Trophoblast cell (in vitro differentiated cells and primary cell): ENCODE data around the gene DEAF1.

Experiments
- DNase-seq, 2 donors: peaks; one replicate each; pipeline ENCODE4 v3.0.0-alpha.2; 2016
- H2AFZ ChIP-seq: 2 replicates; pipeline ENCODE4 v1.6.1; 2013; ENCODE audit warnings: low read length, moderate library complexity, mild to moderate bottlenecking; ENCODE audit not compliant: insufficient read depth, poor library complexity
- H2AK5ac ChIP-seq: 2 replicates; pipeline ENCODE4 v1.6.1; 2013; ENCODE audit warnings: mild to moderate bottlenecking, low read length
- H2BK120ac ChIP-seq: 2 replicates; pipeline ENCODE4 v1.6.1; 2013; ENCODE audit warnings: low read length, mild to moderate bottlenecking, moderate library complexity; ENCODE audit not compliant: insufficient read depth, poor library complexity
- H2BK12ac ChIP-seq: 2 replicates; pipeline ENCODE4 v1.6.1; 2013; ENCODE audit warnings: mild to moderate bottlenecking, low read length, moderate library complexity
- H2BK5ac ChIP-seq: 2 replicates; pipeline ENCODE4 v1.6.1; 2013; ENCODE audit warnings: low read length, low read depth, moderate library complexity, mild to moderate bottlenecking; ENCODE audit not compliant: poor library complexity
- H3K14ac ChIP-seq: 2 replicates; pipeline ENCODE4 v1.6.1; 2013; ENCODE audit warnings: mild to moderate bottlenecking, low read length
- H3K18ac ChIP-seq: 2 replicates; pipeline ENCODE4 v1.6.1; 2013; ENCODE audit warnings: mild to moderate bottlenecking, low read length
- H3K23ac ChIP-seq: 2 replicates; pipeline ENCODE4 v1.6.1; 2013; ENCODE audit warnings: low read length
- H3K27ac ChIP-seq: 2 replicates; pipeline ENCODE4 v1.5.1; 2013; ENCODE audit warnings: low read depth, mild to moderate bottlenecking, inconsistent platforms, low read length, moderate library complexity
- H3K27me3 ChIP-seq: 2 replicates; pipeline ENCODE4 v1.6.1; 2013; ENCODE audit warnings: inconsistent platforms, mild to moderate bottlenecking, low read length, moderate library complexity; ENCODE audit not compliant: insufficient read depth
- H3K36me3 ChIP-seq, 2 experiments: 1 replicate in 1 of 2; 2 replicates in 1 of 2; pipeline ENCODE4 v1.6.1; 2013; ENCODE audit warnings: low read length in 2 of 2, mild to moderate bottlenecking in 2 of 2, moderate library complexity in 1 of 2; ENCODE audit not compliant: insufficient read depth in 2 of 2, control insufficient read depth in 1 of 2
- H3K4ac ChIP-seq: 2 replicates; pipeline ENCODE4 v1.6.1; 2013; ENCODE audit warnings: low read depth, mild to moderate bottlenecking, low read length, moderate library complexity
- H3K4me1 ChIP-seq, 2 experiments: 1 replicate in 1 of 2; 2 replicates in 1 of 2; pipeline ENCODE4 v1.6.1; 2013; ENCODE audit warnings: low read length in 2 of 2, mild to moderate bottlenecking in 2 of 2, moderate library complexity in 1 of 2; ENCODE audit not compliant: insufficient read depth in 2 of 2, control insufficient read depth in 1 of 2
- H3K4me2 ChIP-seq: 2 replicates; pipeline ENCODE4 v1.6.1; 2013; ENCODE audit warnings: inconsistent platforms, mild to moderate bottlenecking, low read length, moderate library complexity
- H3K4me3 ChIP-seq: 2 replicates; pipeline ENCODE4 v1.5.1; 2013; ENCODE audit warnings: mild to moderate bottlenecking, low read depth, low read length, inconsistent platforms
- H3K79me1 ChIP-seq: one replicate; pipeline ENCODE4 v1.6.1; 2013; ENCODE audit warnings: low read length
- H3K79me2 ChIP-seq: 2 replicates; pipeline ENCODE4 v1.6.1; 2013; ENCODE audit warnings: low read length, mild to moderate bottlenecking; ENCODE audit not compliant: control insufficient read depth, insufficient read depth, poor library complexity
- H3K9ac ChIP-seq: 2 replicates; pipeline ENCODE4 v1.6.1; 2013; ENCODE audit warnings: mild to moderate bottlenecking, low read length
- H3K9me3 ChIP-seq: 2 replicates; pipeline ENCODE4 v1.6.1; 2013; ENCODE audit warnings: low read depth, mild to moderate bottlenecking, control low read depth, inconsistent platforms, low read length; ENCODE audit not compliant: insufficient read depth
- H4K12ac ChIP-seq: 2 replicates; pipeline ENCODE4 v1.6.1; 2013; ENCODE audit warnings: low read depth, mild to moderate bottlenecking, low read length, moderate library complexity
- H4K8ac ChIP-seq: 2 replicates; pipeline ENCODE4 v1.6.1; 2013; ENCODE audit warnings: low read depth, mild to moderate bottlenecking, low read length, moderate library complexity
- H4K91ac ChIP-seq: one replicate; pipeline ENCODE4 v1.6.1; 2013; ENCODE audit warnings: low read depth, mild to moderate bottlenecking, low read length, moderate library complexity
- WGBS: extraction: QIAGEN DNeasy Blood & Tissue Kit; methylation state at CpG from one replicate; pipeline ENCODE4 v1.1.7; 2013; ENCODE audit warnings: missing lambda C conversion rate; ENCODE audit not compliant: insufficient read length, insufficient coverage; ENCODE audit errors: extremely low coverage; 5-methylcytosine and 5-hydroxymethylcytosine counted together

Gene DEAF1

GRCh38 chr11:695288-695537 is 191 bp upstream of the DEAF1 start:
- Histone ChIP-seq H3K4ac (peak overlapping the region; percentile 86), H3K36me3 (peaks cover 4 to 10% of the 10 kb centered on the region in 2 experiments), H2AK5ac (no peak overlapping the region), H3K23ac (no peak overlapping the region), H3K4me2 (peak overlapping the region; percentile 78), H3K79me2 (peaks cover 24% of the 10 kb centered on the region), H4K91ac (peak overlapping the region; percentile 99), H3K4me1 (peaks cover 33 to 35% of the 10 kb centered on the region in 2 experiments), H2BK5ac (peak overlapping the region; percentile 99), H2BK120ac (peak overlapping the region; percentile 99), H3K18ac (peak overlapping the region; percentile 98), H3K14ac (peak overlapping the region; percentile 99), H3K27ac (peak overlapping the region; percentile 99), H3K79me1 (peaks cover 26% of the 10 kb centered on the region), H4K8ac (peak overlapping the region; percentile 99), H2AFZ (peak overlapping the region; percentile 92), H3K27me3 (no peaks in the 10 kb centered on the region), H3K9ac (peak overlapping the region; percentile 97), H3K9me3 (no peaks in the 10 kb centered on the region), H4K12ac (peak overlapping the region; percentile 95), H2BK12ac (no peak overlapping the region), H3K4me3 (peak overlapping the region; percentile 97)
- DNase-seq, result no peak
- WGBS, result no CpG with 5 or more reads among the region's 25 CpGs

GRCh38 chr11:693887-694562 is 997 bp downstream of the DEAF1 start:
- Histone ChIP-seq H3K9me3 (no peaks in the 10 kb centered on the region), H3K18ac (peak overlapping the region; percentile 52), H2AFZ (no peak overlapping the region), H3K27ac (peak overlapping the region; percentile 62), H3K79me2 (peaks cover 24% of the 10 kb centered on the region), H3K14ac (peak overlapping the region; percentile 52), H2BK12ac (no peak overlapping the region), H4K12ac (no peak overlapping the region), H3K36me3 (peaks cover 4 to 5% of the 10 kb centered on the region in 2 experiments), H3K4ac (peak overlapping the region; percentile 84), H2BK120ac (peak overlapping the region; percentile 45), H4K91ac (peak overlapping the region; percentile 72), H3K4me2 (peak overlapping the region; percentile 35), H2BK5ac (peak overlapping the region; percentile 42), H3K4me3 (peak overlapping the region; percentile 58), H3K23ac (no peak overlapping the region), H3K27me3 (no peaks in the 10 kb centered on the region), H2AK5ac (peak overlapping the region; percentile 63), H4K8ac (peak overlapping the region; percentile 45), H3K79me1 (peaks cover 26% of the 10 kb centered on the region), H3K4me1 (peaks cover 33 to 35% of the 10 kb centered on the region in 2 experiments), H3K9ac (no peak overlapping the region)
- DNase-seq, result peak; percentile 50 to 68
- no CpG with 5 or more reads among the region's 15 CpGs for WGBS

GRCh38 chr11:693415-693831 is 1.6 kb downstream of the DEAF1 start:
- WGBS, result no CpG with 5 or more reads among the region's 13 CpGs
- peak overlapping the region; percentile 20 for H3K14ac ChIP-seq
- peaks cover 33 to 35% of the 10 kb centered on the region in 2 experiments for H3K4me1 ChIP-seq
- H2AFZ ChIP-seq, result no peak overlapping the region
- H2AK5ac ChIP-seq, result peak overlapping the region; percentile 49
- no peak overlapping the region for H4K8ac ChIP-seq
- no peak overlapping the region for H3K4me3 ChIP-seq
- peak overlapping the region; percentile 72 for H4K91ac ChIP-seq
- H2BK120ac ChIP-seq, result no peak overlapping the region
- peak overlapping the region; percentile 46 for H3K18ac ChIP-seq
- H3K9me3 ChIP-seq, result no peaks in the 10 kb centered on the region
- peak overlapping the region; percentile 62 for H3K27ac ChIP-seq
- DNase-seq, result peak; percentile 33 to 41
- no peaks in the 10 kb centered on the region for H3K27me3 ChIP-seq
- H3K36me3 ChIP-seq, result peaks cover 5 to 10% of the 10 kb centered on the region in 2 experiments
- peak overlapping the region; percentile 35 for H3K4me2 ChIP-seq
- no peak overlapping the region for H2BK12ac ChIP-seq
- H3K23ac ChIP-seq, result no peak overlapping the region
- peak overlapping the region; percentile 31 for H3K9ac ChIP-seq
- peaks cover 24% of the 10 kb centered on the region for H3K79me2 ChIP-seq
- peak overlapping the region; percentile 77 for H3K4ac ChIP-seq
- no peak overlapping the region for H4K12ac ChIP-seq
- H2BK5ac ChIP-seq, result peak overlapping the region; percentile 57
- H3K79me1 ChIP-seq, result peaks cover 26% of the 10 kb centered on the region

GRCh38 chr11:692824-693414 is 2.1 kb downstream of the DEAF1 start:
- WGBS, result no CpG with 5 or more reads among the region's 23 CpGs

More at GRCh38 chr11:692824-693414, 2.1 kb downstream of the DEAF1 start:
- Histone ChIP-seq H3K9ac (peak overlapping the region; percentile 31), H4K8ac (peak overlapping the region; percentile 10), H2AK5ac (no peak overlapping the region), H2BK12ac (no peak overlapping the region), H3K14ac (peak overlapping the region; percentile 19), H3K79me2 (peaks cover 24% of the 10 kb centered on the region), H3K36me3 (peaks cover 10 to 15% of the 10 kb centered on the region in 2 experiments), H3K9me3 (no peaks in the 10 kb centered on the region), H3K4me3 (no peak overlapping the region), H2AFZ (no peak overlapping the region), H3K23ac (no peak overlapping the region), H3K4me2 (no peak overlapping the region), H4K91ac (peak overlapping the region; percentile 53), H3K4me1 (peaks cover 32 to 35% of the 10 kb centered on the region in 2 experiments), H3K79me1 (peaks cover 26% of the 10 kb centered on the region), H3K18ac (no peak overlapping the region), H2BK120ac (no peak overlapping the region), H3K4ac (peak overlapping the region; percentile 77), H2BK5ac (no peak overlapping the region), H3K27me3 (no peaks in the 10 kb centered on the region), H4K12ac (no peak overlapping the region), H3K27ac (no peak overlapping the region)
- peak in 1 of 2 donors; percentile 8 for DNase-seq
